RPMI7951 (cell line): ENCODE results near the gene THAP3. TPM values are rescaled to one million over a fixed set of nuclear protein-coding genes. Genes with fewer than 3 reads are reported as not detected.
A peak's percentile ranks its signal among the peaks of the same experiment; 100 is the strongest.
"Not testable (repeated sequence)": the region's sequence is repeated elsewhere in the genome, so short reads cannot be mapped to it uniquely, and the experiment has no call there.

Experiments
- DNase-seq: peaks from one replicate; pipeline ENCODE4 v3.0.0-alpha.2; 2012; ENCODE audit warnings: low read depth
- total RNA-seq: library from RNA; depleted of rRNA; stranded (reverse); fragments of >200 nt; shearing (Covaris generic); gene quantifications from 2 replicates; pipeline ENCODE4 v1.2.3, GENCODE V29; 2014

Gene THAP3
- total RNA-seq, 1 experiment from 2014 or later, result 29.9 TPM

DNA sequence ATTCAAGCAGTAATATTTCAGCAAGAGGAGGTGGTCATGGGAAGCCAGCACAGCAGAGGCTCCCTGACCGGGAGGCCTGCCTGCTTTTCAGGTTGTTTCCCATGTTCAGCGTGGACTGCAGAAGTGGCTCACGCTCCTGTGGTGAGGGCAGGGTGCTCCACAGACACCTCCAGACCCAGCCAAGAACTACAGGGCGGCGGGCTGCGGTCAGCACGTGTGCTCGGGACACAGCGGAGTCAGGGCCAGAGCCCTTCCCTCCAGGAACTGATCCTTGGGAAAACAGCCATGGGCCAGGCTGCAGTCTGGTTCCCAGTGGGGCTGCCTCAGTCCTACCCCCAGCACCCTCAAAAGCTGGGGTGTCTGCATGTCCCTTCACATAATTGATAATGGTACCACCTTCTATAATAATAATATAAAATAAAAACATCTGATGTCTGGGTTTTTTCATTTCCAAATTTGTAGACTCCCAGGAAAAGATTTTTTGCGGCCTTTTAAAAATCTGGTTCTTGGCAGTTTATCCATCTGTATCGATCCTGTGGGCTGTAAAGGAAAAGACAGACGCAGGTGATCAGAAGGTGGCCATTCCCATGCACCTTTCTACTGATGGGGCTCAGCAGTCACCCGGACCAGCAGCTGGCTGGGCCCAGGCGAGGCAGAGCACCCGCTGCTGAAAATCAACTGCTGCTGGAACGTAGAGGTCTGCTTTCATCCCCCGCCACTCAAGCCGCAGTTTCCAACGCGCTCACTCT is 10.7 kb downstream of the THAP3 start:
- no peak for DNase-seq

DNA sequence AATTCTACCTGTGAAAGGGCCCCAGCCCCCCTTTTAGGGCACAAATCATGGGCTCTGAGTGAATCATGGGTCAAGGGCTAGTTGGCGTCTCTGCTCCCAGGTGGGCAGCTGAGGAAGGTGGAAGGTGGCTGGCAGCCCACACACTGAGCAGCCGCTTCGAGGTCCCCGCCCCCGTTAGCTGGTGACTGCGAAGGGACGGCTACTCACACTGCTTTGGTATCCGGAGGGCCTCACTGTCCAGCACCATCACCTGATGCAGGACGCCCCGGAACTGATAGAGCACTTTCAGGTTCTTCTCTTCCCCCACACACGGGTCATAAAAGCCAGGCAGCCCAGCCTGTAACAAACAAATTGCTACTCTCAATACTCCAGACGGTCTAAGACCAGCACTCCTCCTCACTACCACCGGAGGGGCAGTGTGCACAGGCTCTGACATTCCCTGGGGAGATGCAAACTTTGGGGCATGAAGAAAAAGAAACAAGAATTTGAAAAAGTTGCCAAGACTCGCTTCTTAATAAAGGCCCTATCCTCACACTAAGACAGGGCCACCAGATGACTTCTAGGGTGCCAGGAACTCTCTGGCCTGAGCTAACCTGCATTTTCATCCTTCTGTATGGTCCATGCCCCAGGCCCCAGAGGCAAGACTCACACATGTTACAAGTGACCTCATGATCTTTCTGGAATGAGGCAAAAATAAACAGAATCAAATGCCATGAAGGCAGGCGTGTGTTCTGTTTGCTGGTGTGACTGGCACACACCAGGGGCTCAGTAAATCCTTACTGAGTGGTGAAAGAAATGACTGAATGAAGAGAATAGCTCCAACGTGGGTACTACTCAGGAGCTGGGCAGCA is 11.5 kb downstream of the THAP3 start:
- DNase-seq, result no peak

DNA sequence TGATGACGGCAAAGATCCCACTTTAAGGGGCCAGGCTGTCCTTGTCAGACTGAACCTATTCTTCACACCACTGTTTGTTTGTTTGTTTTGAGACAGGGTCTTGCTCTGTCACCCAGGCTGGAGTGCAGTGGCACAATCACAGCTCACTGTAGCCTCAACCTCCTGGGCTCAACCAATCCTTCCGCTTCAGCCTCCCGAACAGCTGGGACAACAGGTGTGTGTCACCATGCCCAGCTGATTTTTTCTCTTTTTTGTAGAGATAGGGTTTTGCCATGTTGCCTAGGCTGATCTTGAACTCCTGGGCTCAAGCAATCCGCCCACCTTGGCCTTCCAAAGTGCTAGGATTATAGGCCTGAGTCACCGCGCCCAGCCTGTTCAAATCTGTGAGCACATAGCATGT is 12.1 kb downstream of the THAP3 start:
- DNase-seq, result not testable (repeated sequence)

DNA sequence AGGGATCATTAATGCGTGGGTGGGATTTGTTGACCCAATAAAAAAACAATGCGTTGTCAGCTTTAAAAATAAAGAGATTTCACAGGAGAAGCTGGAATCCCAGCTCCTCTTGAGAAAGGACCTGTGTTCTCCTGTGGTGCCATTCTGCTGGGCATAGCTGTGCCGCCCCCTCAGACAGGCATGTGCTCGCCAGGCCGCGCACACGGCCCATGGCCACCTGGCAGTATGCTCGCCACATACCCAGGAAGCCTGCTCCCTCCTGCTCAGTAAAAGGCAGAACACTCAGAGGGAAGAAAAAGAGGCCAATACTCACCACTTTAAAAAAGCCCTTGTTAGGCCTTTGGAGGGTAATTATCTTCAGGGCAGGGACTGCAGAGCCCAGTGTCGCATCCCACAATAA is 13.1 kb downstream of the THAP3 start:
- no peak for DNase-seq

DNA sequence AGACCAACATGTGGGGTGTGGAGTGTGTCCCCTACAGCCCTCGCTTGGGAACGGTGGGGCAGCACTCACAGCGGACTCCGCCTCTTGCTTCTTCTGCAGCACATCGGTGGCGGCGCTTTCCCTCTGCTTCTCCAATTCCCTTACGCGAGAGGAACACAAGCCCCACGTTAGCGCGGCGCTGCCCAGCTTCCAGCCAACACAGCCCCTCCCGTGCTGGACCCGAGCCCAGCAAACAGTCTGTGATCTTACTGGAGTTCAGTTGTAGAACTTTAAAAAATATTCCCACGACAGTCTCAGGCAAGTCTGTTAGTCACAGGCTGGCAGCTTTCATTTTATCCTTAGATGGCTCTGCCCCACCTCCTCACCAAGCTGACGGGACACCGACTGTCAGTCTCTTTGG is 13.6 kb downstream of the THAP3 start:
- DNase-seq, result no peak

DNA sequence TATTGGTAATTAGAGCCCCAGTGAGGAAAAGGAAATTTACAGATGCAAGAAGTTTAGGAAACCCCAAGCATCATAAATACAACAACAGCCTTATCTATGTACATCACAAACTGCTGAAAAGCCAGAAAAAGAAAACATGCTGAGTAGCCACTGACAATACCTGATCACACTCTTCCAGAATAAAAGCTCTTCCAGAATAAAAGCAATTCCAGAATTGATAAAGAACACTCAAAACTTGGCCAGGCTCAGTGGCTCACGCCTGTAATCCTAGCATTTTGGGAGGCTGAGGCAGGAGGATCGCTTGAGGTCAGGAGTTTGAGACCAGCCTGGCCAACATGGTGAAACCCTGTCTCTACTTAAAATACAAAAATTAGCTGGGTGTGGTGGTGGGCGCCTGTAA is 16.2 kb downstream of the THAP3 start:
- DNase-seq, result not testable (repeated sequence)

DNA sequence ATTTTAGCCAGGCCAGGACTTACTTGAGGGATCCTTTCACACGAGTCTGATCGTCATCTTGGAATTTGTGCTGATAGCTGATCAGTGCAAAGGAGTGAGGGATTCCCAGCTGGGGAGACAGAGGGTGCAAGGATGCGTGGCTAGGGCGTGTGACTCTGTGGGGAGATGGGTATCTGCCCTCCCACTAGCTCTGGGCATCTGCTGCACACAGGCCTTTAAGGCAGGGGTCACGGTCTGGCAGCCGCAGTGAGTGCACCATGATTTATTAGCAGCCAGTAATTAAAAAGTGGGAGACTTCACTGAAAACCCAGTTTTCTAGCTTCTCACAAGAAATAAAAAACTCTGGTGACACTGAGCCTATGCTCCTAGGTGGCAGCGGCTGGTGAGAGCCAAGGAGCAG is 20.4 kb downstream of the THAP3 start:
- DNase-seq, result no peak

DNA sequence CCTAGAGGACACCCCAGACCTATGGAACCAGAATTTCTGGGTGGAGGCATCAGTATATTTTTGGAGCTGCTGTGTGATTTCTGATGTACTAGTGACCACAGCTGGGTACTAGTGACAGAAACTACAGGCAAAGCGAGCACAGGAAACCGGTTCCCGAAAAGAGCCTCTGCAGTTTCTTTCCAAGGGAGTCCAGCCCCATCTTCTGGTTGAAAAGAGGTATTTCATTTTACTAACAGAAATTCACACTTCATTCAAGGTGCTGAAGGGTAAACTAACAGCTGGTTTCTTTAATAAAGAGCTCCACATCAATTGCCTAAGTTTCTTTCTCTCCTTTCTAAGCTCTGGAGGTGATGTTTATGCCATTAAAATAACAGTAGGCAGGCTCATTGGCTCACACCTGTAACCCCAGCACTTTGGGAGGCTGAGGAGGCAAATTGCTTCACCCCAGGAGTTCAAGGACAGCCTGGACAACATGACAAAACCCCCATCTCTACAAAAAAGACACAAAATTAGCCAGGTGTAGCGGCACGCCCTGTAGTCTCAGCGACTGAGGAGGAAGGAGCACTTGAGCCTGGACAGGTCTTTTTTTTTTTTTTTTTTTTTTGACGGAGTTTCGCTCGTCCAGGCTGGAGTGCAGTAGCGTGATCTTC is 22.0 kb downstream of the THAP3 start:
- peak; percentile 47 for DNase-seq

DNA sequence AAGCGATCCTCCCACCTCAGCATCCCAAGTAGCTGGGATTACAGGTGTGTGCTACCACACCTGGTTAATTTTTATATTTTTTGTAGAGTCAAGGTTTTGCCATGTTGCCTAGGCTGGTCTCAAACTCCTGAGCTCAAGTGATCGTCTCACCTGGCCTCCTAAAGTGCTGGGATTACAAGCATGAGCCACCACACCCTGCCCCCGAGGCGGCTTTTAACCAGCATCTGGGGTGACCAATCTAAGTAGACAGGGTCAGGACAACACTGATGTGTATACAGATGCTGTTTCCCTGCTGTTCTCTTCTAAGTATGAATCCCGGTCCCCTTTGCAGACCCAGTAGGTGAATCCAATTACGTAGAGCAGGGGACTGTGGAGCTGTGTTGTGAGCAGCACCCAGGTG is 23.9 kb downstream of the THAP3 start:
- no peak for DNase-seq

DNA sequence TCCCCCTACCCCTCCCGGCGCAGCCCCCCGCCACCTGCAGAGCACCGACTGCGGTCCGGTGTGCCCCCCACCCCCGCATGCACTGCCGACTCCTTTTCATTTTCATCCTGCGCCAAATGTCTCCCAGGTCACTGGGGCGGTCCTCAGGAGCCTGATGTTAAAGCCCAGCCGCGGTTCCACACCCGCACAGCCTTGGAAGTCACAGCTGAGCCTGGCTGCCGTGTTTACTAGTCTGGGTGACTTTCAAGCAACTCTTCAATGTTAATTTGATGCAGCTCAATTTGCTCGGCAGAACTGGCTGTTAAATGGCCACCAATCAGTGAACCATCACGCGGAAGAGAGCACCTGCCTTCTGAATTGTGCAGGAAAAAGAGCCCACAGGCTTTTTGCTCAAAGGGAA is 27.2 kb downstream of the THAP3 start:
- DNase-seq, result no peak

DNA sequence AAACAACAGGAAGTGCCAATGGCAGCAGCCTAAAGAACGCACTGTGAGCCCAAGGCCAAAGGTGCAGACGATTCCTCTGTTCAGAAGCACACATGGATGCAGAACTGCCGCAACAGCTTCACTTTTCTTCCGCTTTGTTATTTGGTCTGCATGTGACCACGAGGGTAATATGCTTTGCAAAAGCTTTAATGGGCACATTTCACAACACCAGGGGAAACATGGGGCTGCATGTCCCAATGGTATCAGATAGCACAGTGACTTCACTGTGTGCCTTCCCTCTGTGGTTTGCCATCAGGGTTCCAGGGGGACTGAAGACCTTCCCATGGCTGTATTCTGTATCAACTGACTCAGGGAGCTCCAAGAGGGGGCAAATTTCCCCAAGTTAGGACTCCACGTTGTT is 28.3 kb downstream of the THAP3 start:
- no peak for DNase-seq

DNA sequence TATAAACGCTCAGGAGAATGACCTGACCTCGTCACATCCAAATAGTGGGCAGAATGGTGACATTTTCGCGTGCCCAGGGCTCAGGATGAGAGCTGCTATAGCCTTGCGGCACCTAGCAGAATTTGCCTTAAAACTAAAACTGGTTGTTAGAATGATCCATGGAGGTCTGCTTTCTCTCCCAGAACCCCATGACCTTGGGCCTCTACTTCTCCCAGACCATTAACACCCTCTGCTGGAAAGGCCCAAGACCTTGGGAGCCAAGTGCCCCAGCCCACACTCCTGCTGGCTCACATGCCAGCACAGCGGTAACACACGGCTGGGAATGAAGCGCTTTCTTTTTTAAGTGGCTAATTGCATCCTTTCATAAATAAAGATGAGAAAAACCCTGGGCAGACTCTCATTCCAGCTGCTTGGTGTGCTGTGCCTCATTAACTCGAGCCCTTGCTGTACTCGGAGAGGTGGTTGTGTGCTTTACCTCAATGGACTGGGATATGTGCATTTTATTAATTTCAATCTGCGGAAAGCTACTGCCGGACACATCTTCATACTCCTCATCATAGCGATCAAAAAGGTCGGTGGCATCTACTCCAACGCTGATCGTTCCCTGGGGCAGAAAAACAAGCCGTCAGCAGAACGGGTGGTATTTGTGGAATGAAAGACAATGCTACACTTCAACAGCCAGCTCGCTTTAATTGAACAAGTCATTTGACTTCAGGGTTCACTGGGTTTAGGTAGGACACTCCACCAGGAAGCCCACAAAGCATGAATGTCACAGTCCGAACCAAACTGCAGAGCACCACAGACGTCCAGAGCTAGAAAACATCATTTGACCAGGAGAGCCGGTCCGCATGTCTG is 29.0 kb downstream of the THAP3 start:
- DNase-seq, result no peak

DNA sequence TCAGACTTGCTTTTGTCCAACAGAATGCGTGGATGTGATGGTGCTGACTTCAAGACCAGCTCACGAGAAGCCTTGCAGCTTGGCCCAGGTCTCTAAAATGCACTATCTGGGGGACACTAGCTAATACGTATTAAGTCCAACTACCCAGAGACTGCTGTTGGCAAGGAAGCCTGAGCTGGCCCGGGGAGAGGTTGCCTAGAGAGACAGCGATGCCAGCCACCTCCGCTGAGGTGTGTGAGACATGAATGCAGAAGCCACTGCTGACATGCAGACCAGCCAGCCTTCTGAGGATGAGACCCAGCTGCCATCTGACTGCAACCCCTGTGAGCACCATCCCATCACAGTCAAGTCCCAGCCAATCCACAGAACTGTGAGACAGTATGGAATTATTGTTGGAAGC is 32.5 kb downstream of the THAP3 start:
- no peak for DNase-seq

DNA sequence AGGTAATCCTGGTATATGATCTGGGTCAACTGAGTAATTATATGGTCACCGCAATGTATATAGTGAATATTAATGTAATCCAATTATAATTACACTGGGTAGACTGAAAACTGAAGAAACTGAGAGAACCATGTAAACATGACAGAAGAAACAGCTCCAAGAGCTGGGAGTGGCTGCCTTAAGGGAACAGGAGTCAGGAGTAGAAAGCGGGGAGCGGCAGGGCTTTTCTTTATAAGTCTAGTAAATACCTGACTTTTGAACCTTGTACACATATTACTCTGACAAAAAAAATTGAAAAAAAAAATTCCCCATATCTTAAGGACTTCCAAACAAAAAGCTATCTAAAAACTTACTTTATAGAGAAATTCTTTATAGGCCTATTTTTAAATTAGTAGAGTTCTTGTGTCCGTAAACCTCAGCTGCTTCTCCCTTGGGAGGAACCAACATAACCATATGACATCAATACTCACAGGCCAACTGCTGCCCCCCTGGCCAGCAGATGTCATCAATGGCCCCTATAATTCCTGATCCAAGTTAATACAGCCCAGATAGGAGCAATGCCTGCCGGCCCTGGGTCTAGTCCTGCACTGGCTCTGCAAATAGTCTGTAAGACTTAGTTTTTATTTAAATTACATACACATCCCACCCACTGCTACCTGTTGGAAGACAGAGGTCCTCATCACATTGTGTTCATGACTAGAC is 33.8 kb downstream of the THAP3 start:
- no peak for DNase-seq

DNA sequence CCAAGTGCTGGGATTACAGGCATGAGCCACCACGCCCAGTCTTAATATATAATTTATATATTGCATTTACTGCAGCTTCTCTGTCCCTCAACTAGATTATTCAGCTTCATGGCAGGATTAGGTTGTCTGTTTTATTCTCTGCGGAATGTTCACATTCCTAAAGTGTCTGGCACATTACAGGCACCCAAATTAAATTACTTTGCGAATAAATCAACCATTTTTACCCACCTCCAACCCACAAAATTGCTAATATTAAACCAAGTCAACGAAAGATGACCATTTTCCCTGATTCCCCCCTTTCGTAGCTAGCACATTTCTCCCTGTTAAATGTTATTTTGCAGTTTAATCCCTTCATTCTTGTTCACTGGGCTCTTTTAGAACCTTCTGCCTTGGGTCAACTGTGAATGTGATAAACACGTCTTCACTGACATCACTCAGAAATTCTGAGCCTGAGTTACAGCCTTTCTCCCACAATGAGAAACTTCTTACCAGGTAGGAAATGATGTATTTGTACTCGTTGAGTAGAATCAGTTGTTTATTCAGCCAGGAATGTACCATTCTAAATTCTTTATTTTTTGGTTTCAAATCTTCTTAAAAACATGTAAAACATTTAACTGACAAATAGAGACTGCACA is 35.9 kb downstream of the THAP3 start:
- DNase-seq, result no peak

DNA sequence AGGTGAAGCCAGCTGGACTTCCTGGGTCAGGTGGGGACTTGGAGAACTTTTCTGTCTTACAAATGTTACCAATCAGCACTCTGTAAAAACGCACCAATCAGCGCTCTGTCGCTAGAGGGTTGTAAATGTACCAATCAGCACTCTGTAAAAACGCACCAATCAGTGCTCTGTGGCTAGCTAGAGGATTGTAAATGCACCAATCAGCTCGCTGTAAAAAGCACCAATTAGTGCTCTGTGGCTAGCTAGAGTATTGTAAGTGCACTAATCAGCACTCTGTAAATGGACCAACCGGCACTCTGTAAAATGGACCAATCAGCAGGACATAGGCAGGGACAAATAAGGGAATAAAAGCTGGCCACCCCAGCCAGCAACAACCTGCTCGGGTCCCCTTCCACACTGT is 37.8 kb downstream of the THAP3 start:
- not testable (repeated sequence) for DNase-seq

DNA sequence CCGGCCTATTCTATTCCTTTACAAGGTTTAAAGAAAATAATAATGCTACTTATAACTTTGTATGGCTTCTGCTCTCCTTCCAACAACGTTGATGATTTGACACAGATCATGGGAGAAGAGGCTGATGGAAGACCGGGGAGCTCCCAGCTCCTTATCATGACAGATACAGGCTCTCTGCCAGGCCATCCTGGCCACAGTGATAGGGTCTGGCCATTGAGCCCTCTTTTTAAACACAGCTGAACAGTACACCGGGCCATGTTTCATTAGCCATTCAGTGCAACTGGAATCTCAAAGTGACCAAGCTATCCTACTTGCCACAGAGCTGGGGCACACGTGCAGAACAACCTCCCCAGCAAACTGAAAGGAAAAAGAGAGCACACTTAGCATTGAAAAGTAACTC is 42.0 kb downstream of the THAP3 start:
- DNase-seq, result no peak

DNA sequence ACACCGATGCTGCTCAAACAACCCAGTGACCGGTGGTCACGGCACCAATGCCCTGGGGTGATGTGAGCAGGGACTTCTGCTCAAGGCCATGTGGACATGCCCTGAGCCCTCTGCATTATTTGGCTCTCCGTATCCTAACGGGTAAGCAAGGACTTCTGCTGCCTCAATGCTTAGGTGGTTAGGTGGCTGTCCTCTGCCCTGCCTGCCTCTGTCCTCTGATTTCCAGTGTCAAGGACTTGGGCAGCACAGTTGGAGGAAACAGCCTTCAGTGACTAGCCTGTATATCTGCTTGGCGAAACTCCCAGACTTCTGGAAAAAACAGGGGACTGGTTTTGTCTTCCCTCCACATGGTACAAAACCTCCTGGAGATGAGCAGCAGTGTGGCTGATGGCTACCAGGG is 42.5 kb downstream of the THAP3 start:
- DNase-seq, result no peak

DNA sequence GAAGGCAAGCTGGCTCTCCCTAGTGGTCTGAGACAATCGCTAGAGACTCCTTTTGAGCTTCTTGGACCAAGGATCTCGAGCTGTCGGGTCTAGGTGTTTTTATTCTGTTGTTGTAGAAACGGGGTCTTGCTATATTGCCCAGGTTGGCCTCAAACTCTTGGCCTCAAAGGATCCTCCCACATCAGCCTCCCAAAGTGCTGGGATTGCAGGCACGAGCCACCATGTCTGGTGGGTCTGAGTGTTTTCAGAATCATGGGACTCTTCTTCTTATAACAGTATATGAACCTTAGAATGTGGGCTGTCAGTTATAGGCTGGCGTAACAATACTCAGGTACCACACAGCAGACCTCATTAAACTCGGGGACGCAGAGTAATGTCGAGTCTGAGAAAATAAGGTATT is 43.8 kb downstream of the THAP3 start:
- no peak for DNase-seq

DNA sequence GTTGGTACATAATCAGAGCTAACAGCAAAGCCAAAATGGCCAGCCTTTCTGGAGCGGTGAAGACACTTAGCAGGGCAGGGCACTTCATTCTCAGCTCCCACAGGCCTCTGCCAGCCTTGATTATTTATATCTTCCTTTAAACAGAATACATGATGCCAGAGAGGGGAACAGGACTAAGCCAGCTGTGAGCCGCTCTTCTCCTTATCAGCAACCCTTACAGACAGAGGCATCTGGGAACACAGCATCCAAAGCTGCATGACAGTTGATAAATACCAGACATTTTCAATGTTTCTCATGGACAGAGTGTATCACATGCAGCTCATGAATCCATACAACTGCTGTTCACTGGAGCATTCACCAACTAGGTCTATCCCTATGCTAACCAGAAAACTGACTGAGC is 47.9 kb downstream of the THAP3 start:
- DNase-seq, result no peak
